Cardiac muscle cell (in vitro differentiated cells and primary cell): ENCODE measurements around the gene WRNIP1. TPM values are rescaled to one million over a fixed set of nuclear protein-coding genes. Genes with fewer than 3 reads are reported as not detected.

Experiments used
- DNase-seq, 2 donors: peaks; one replicate each; pipeline versions ENCODE4 v3.0.0 to v3.0.0-alpha.2; 2010 to 2017; ENCODE audit warnings: low read depth in 1 of 2, low spot score in 1 of 2
- H3K27ac ChIP-seq: fragments of 200-600 bp; sonication (generic); 2 replicates; pipeline ENCODE4 v1.5.1; 2016
- H3K27me3 ChIP-seq: fragments of 200-600 bp; sonication (generic); 2 replicates; pipeline ENCODE4 v1.6.0; 2016; ENCODE audit warnings: control low read depth
- H3K36me3 ChIP-seq: fragments of 200-600 bp; sonication (generic); 2 replicates; pipeline ENCODE4 v1.5.1; 2016; ENCODE audit warnings: control low read depth
- H3K4me1 ChIP-seq: fragments of 200-600 bp; sonication (generic); 2 replicates; pipeline ENCODE4 v1.8.1; 2017; ENCODE audit warnings: low read depth, mild to moderate bottlenecking, mixed run types
- H3K4me3 ChIP-seq: fragments of 200-600 bp; sonication (generic); 2 replicates; pipeline ENCODE4 v1.5.1; 2016; ENCODE audit warnings: mild to moderate bottlenecking
- H3K9me3 ChIP-seq: fragments of 200-600 bp; sonication (generic); 2 replicates; pipeline ENCODE4 v1.5.1; 2017; ENCODE audit warnings: low read depth, mild to moderate bottlenecking, control low read depth
- polyA plus RNA-seq: library from polyadenylated mRNA; unstranded; fragments of >200 nt; fragmentation: Nextera tagmentation; extraction: Ambion mirVana; gene quantifications from 2 replicates; pipeline ENCODE4 v1.2.1, GENCODE V29; 2016
- total RNA-seq: library from RNA; depleted of rRNA; stranded (reverse); fragments of >200 nt; gene quantifications from 2 replicates; pipeline ENCODE4 v1.2.3, GENCODE V29; 2016
- TF ChIP-seq, protein P1 (sequence below): IDR thresholded peaks from 2 replicates; pipeline ENCODE4 v1.5.1; 2012; ENCODE audit warnings: low read depth, mild to moderate bottlenecking, low read length

Gene WRNIP1
- total and polyA plus RNA-seq, 2 experiments from 2014 or later, result 59.2 to 89.9 TPM

- TF ChIP-seq, protein P1, sequence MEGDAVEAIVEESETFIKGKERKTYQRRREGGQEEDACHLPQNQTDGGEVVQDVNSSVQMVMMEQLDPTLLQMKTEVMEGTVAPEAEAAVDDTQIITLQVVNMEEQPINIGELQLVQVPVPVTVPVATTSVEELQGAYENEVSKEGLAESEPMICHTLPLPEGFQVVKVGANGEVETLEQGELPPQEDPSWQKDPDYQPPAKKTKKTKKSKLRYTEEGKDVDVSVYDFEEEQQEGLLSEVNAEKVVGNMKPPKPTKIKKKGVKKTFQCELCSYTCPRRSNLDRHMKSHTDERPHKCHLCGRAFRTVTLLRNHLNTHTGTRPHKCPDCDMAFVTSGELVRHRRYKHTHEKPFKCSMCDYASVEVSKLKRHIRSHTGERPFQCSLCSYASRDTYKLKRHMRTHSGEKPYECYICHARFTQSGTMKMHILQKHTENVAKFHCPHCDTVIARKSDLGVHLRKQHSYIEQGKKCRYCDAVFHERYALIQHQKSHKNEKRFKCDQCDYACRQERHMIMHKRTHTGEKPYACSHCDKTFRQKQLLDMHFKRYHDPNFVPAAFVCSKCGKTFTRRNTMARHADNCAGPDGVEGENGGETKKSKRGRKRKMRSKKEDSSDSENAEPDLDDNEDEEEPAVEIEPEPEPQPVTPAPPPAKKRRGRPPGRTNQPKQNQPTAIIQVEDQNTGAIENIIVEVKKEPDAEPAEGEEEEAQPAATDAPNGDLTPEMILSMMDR, result no peak
These were observed 12.1 kb upstream of the WRNIP1 start for GRCh38 chr6:2753110-2753489.

GRCh38 chr6:2753743-2754142, 11.4 kb upstream of the WRNIP1 start:
- Histone ChIP-seq H3K27me3 (no peaks in the 10 kb centered on the region), H3K9me3 (no peaks in the 10 kb centered on the region), H3K36me3 (no peaks in the 10 kb centered on the region), H3K4me1 (peaks cover 18% of the 10 kb centered on the region), H3K4me3 (no peak overlapping the region), H3K27ac (no peak overlapping the region)
- TF ChIP-seq, protein P1, result no peak
- no peak for DNase-seq

More at GRCh38 chr6:2753110-2753489, 12.1 kb upstream of the WRNIP1 start:
- Histone ChIP-seq H3K9me3 (no peaks in the 10 kb centered on the region), H3K4me3 (no peak overlapping the region), H3K4me1 (peaks cover 20% of the 10 kb centered on the region), H3K27me3 (no peaks in the 10 kb centered on the region), H3K27ac (no peak overlapping the region), H3K36me3 (no peaks in the 10 kb centered on the region)
- DNase-seq, result no peak

GRCh38 chr6:2754393-2754792, 10.8 kb upstream of the WRNIP1 start:
- no peak overlapping the region for H3K4me3 ChIP-seq
- no peaks in the 10 kb centered on the region for H3K9me3 ChIP-seq
- H3K27me3 ChIP-seq, result no peaks in the 10 kb centered on the region
- TF ChIP-seq, protein P1, result no peak
- peaks cover 18% of the 10 kb centered on the region for H3K4me1 ChIP-seq
- no peak overlapping the region for H3K27ac ChIP-seq
- no peaks in the 10 kb centered on the region for H3K36me3 ChIP-seq
- DNase-seq, result no peak

- TF ChIP-seq, protein P1, result no peak
- Histone ChIP-seq H3K4me1 (peaks cover 16% of the 10 kb centered on the region), H3K27me3 (no peaks in the 10 kb centered on the region), H3K27ac (no peak overlapping the region), H3K4me3 (no peak overlapping the region), H3K9me3 (no peaks in the 10 kb centered on the region), H3K36me3 (no peaks in the 10 kb centered on the region)
- DNase-seq, result no peak
These were observed 10.3 kb upstream of the WRNIP1 start for GRCh38 chr6:2754911-2755310.

DNA sequence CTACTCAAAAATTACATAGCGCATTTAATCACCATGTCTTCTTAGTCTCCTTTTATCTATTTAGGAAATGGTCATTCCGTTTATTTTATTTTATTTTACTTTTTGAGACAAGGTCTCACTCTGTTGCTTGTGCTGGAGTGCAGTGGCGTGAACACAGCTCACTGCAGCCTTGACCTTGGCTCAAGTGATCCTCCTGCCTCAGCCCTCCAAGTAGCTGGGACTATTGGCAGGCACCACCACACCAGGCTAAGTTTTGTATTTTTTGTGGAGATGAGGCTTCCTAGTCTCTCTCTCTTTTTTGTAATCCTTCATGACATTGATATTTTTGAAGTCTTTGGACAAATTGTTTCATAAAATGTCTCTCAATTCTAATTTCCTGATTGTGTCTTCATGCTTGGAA, 9.7 kb upstream of the WRNIP1 start:
- TF ChIP-seq, protein P1, result no peak
- H3K27me3 ChIP-seq, result no peaks in the 10 kb centered on the region
- H3K36me3 ChIP-seq, result no peaks in the 10 kb centered on the region
- H3K9me3 ChIP-seq, result no peaks in the 10 kb centered on the region
- no peak for DNase-seq
- H3K4me1 ChIP-seq, result peaks cover 16% of the 10 kb centered on the region
- no peak overlapping the region for H3K27ac ChIP-seq
- H3K4me3 ChIP-seq, result no peak overlapping the region

DNA sequence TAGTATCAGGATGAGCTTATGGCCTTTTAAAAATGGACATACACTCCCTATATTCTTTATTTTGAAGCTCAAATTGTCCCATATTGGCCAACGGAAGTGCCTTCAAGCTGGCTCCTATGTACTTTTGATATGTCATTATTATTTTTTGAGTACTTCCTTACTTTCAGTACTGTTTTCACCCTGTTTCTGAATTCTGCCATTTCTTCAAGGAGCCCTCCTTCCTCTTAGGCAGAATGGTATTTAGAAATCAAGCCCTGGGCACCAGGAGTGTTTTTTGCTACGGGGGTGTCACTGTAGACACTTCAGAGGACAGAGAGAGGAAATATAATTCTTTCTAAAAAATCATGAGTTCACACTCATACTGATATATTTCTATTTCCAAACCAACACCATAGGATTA, 9.0 kb upstream of the WRNIP1 start:
- Histone ChIP-seq H3K27ac (no peak overlapping the region), H3K4me3 (no peak overlapping the region), H3K4me1 (peaks cover 16% of the 10 kb centered on the region), H3K9me3 (no peaks in the 10 kb centered on the region), H3K27me3 (no peaks in the 10 kb centered on the region), H3K36me3 (no peaks in the 10 kb centered on the region)
- no peak for DNase-seq
- TF ChIP-seq, protein P1, result no peak
